ENCODE results near the gene RHOH. TPM values are rescaled to one million over a fixed set of nuclear protein-coding genes. Genes with fewer than 3 reads are reported as not detected.

The RHOH gene
- total RNA-seq, 4 donors from 2014 or later: 0.13 to 3.6 (median 2.7) TPM

GRCh38 chr4:40190019-40190418, 6.8 kb upstream of the RHOH start:
- Histone ChIP-seq H3K4me3 (no peak overlapping the region), H3K27ac (replicated peaks in 1 of 4) (no peak overlapping the region), H3K27me3 (peaks cover 0 to 8% (median 0%) of the 10 kb centered on the region in 4 donors), H3K36me3 (no peaks in the 10 kb centered on the region), H3K4me1 (no peaks in the 10 kb centered on the region), H3K9me3 (no peaks in the 10 kb centered on the region)
- TF ChIP-seq POLR2A (IDR thresholded peaks at IDR 0.05; ENCODE audit: low read depth) (no peak), CTCF (IDR thresholded peaks at IDR 0.05) (no peak), EP300 (IDR thresholded peaks at IDR 0.05) (no peak), POLR2AphosphoS5 (IDR thresholded peaks at IDR 0.05) (no peak)
- DNase-seq (ENCODE audit: extremely low spot score): no peak
- intact Hi-C loops (cut with DNase I): no loop called here
- 61% methylated on average over 5 of the region's 5 CpGs for WGBS

GRCh38 chr4:40190465-40190864, 6.4 kb upstream of the RHOH start:
- Histone ChIP-seq H3K9me3 (no peaks in the 10 kb centered on the region), H3K27ac (replicated peaks in 1 of 4) (no peak overlapping the region), H3K27me3 (peaks cover 0 to 8% (median 0%) of the 10 kb centered on the region in 4 donors), H3K4me3 (no peak overlapping the region), H3K36me3 (no peaks in the 10 kb centered on the region), H3K4me1 (no peaks in the 10 kb centered on the region)
- TF ChIP-seq POLR2AphosphoS5 (IDR thresholded peaks at IDR 0.05) (no peak), EP300 (IDR thresholded peaks at IDR 0.05) (no peak), CTCF (IDR thresholded peaks at IDR 0.05) (no peak)
- intact Hi-C loops (cut with DNase I): no loop called here
- WGBS: 80% methylated on average over 5 of the region's 5 CpGs
- DNase-seq (ENCODE audit: extremely low spot score): no peak

GRCh38 chr4:40190880-40191815, 5.7 kb upstream of the RHOH start:
- H3K27ac ChIP-seq (replicated peaks in 1 of 4): no peak overlapping the region
- no peak for DNase-seq (ENCODE audit: extremely low spot score)

GRCh38 chr4:40192114-40193015, 4.5 kb upstream of the RHOH start:
- no peak overlapping the region for H3K27ac ChIP-seq (replicated peaks in 1 of 4)
- WGBS: 86% methylated on average over 8 of the region's 8 CpGs
- intact Hi-C loops (cut with DNase I): no loop called here

More at GRCh38 chr4:40190880-40191815, 5.7 kb upstream of the RHOH start:
- WGBS: 70% methylated on average over 14 of the region's 14 CpGs
- no peaks in the 10 kb centered on the region for H3K4me1 ChIP-seq
- TF ChIP-seq POLR2AphosphoS5 (IDR thresholded peaks at IDR 0.05) (no peak), POLR2A (IDR thresholded peaks at IDR 0.05; ENCODE audit: low read depth) (no peak), EP300 (IDR thresholded peaks at IDR 0.05) (no peak), CTCF (IDR thresholded peaks at IDR 0.05) (no peak)
- no peaks in the 10 kb centered on the region for H3K36me3 ChIP-seq
- no peak overlapping the region for H3K4me3 ChIP-seq
- H3K27me3 ChIP-seq: peaks cover 0 to 8% (median 0%) of the 10 kb centered on the region in 4 donors
- no peaks in the 10 kb centered on the region for H3K9me3 ChIP-seq
- intact Hi-C loops (cut with DNase I): no loop called here

More at GRCh38 chr4:40192114-40193015, 4.5 kb upstream of the RHOH start:
- no peak for DNase-seq (ENCODE audit: extremely low spot score)
- Histone ChIP-seq H3K36me3 (no peaks in the 10 kb centered on the region), H3K9me3 (no peaks in the 10 kb centered on the region), H3K4me3 (no peak overlapping the region), H3K27me3 (peaks cover 0 to 8% (median 0%) of the 10 kb centered on the region in 4 donors), H3K4me1 (no peaks in the 10 kb centered on the region)
- TF ChIP-seq EP300 (IDR thresholded peaks at IDR 0.05): no peak
- TF ChIP-seq POLR2A (IDR thresholded peaks at IDR 0.05; ENCODE audit: low read depth): no peak
- no peak for TF ChIP-seq POLR2AphosphoS5 (IDR thresholded peaks at IDR 0.05)
- TF ChIP-seq CTCF (IDR thresholded peaks at IDR 0.05): no peak

Data from esophagus muscularis mucosa (tissue), 4 donors.